ENCODE results near the gene P2RX5.
"Not testable (repeated sequence)": the region's sequence is repeated elsewhere in the genome, so short reads cannot be mapped to it uniquely, and the experiment has no call there.

P2RX5 gene

DNA sequence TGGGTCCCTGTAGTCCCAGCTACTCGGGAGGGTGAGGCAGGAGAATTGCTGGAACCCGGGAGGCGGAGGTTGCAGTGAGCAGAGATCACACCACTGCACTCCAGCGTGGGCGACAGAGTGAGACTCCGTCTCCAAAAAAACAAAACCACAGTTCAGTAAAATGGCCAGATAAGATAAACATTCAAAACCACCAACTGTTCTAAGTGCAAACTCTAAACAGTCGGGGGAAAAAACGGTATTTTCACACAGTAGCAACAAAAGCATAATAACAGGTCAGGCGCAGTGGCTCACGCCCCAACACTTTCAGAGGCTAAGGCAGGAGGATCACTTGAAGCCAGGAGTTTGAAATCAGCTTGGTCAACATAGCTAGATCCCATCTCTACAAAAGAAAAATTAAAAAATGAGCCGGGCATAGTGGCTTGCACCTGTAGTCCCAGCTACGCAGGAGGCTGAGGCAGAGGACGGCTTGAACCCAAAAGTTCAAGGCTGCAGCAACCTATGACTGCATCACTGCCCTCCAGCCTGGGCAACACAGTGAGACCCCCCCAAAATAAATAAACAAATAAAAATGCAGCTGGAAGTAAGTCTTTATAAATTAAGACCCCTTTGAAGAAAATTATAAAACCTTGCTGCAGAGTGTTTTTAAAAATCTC, 17.0 kb upstream of the P2RX5 start:
- H3K4me3 ChIP-seq (ENCODE audit: low read depth, low read length), result no peak overlapping the region
- DNase-seq (ENCODE audit: low read depth), result no peak
- TF ChIP-seq CTCF (IDR thresholded peaks at IDR 0.05; ENCODE audit: control insufficient read depth, extremely low read depth, insufficient read depth), result no peak

- no peak overlapping the region for H3K4me3 ChIP-seq (ENCODE audit: low read depth, low read length)
- no peak for DNase-seq (ENCODE audit: low read depth)
- TF ChIP-seq CTCF (IDR thresholded peaks at IDR 0.05; ENCODE audit: control insufficient read depth, extremely low read depth, insufficient read depth), result no peak
Measured at GRCh38 chr17:3710951-3711383, 15.0 kb upstream of the P2RX5 start.

- TF ChIP-seq CTCF (IDR thresholded peaks at IDR 0.05; ENCODE audit: control insufficient read depth, extremely low read depth, insufficient read depth), result no peak
- no peak for DNase-seq (ENCODE audit: low read depth)
- H3K4me3 ChIP-seq (ENCODE audit: low read depth, low read length), result no peak overlapping the region
Measured at GRCh38 chr17:3708366-3708765, 12.4 kb upstream of the P2RX5 start.

DNA sequence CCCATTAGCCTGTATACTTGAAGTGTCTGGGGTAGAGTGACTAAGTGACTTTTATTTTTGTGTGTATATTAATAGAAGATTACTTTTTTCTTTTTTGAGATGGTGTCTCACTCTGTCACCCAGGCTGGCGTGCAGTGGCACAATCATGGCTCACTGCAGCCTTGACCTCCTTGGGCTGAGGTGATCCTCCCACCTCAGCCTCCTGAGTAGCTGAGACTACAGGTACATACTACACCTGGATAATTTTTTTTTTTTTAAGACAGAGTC, 9.7 kb upstream of the P2RX5 start:
- H3K4me3 ChIP-seq (ENCODE audit: low read depth, low read length); DNase-seq (ENCODE audit: low read depth): not testable (repeated sequence)

- DNase-seq (ENCODE audit: low read depth), result no peak
- no peak overlapping the region for H3K4me3 ChIP-seq (ENCODE audit: low read depth, low read length)
Measured at GRCh38 chr17:3704931-3705717, 9.2 kb upstream of the P2RX5 start.

GRCh38 chr17:3702041-3702539, 6.1 kb upstream of the P2RX5 start:
- DNase-seq (ENCODE audit: low read depth); H3K4me3 ChIP-seq (ENCODE audit: low read depth, low read length): not testable (repeated sequence)

More at GRCh38 chr17:3704931-3705717, 9.2 kb upstream of the P2RX5 start:
- TF ChIP-seq CTCF (IDR thresholded peaks at IDR 0.05; ENCODE audit: control insufficient read depth, extremely low read depth, insufficient read depth), result no peak

DNA sequence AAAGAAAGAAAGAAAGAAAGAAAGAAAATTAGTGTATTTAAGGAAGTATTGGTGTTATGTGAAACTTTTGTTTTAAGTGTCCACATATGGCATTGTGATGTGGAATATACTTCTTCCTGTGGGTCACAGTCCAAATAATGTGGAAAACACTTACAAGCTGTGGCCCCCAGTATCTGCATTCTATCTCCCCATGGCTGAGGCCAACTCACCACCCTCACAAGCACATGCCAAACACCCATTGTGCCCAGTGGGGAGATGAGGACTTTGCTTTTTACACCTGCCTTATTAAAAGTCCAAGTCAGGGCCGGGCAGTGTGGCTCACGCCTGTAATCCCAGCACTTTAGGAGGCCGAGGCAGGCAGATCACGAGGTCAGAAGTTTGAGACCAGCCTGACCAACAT, 4.0 kb upstream of the P2RX5 start:
- H3K4me3 ChIP-seq (ENCODE audit: low read depth, low read length), result no peak overlapping the region
- no peak for DNase-seq (ENCODE audit: low read depth)
- no peak for TF ChIP-seq CTCF (IDR thresholded peaks at IDR 0.05; ENCODE audit: control insufficient read depth, extremely low read depth, insufficient read depth)

- H3K4me3 ChIP-seq (ENCODE audit: low read depth, low read length), result no peak overlapping the region
- no peak for DNase-seq (ENCODE audit: low read depth)
- no peak for TF ChIP-seq CTCF (IDR thresholded peaks at IDR 0.05; ENCODE audit: control insufficient read depth, extremely low read depth, insufficient read depth)
Measured at GRCh38 chr17:3698139-3698538, 2.2 kb upstream of the P2RX5 start.

All from LNCaP clone FGC (cell line).